IPS-NIHi7 (cell line): ENCODE data around the gene OCLN.
"Not testable (repeated sequence)": the region's sequence is repeated elsewhere in the genome, so short reads cannot be mapped to it uniquely, and the experiment has no call there.

Experiments used
- DNase-seq: peaks from one replicate; pipeline ENCODE4 v3.0.0; 2012; ENCODE audit warnings: mixed read lengths; ENCODE audit errors: extremely low spot score

OCLN gene, protein sequence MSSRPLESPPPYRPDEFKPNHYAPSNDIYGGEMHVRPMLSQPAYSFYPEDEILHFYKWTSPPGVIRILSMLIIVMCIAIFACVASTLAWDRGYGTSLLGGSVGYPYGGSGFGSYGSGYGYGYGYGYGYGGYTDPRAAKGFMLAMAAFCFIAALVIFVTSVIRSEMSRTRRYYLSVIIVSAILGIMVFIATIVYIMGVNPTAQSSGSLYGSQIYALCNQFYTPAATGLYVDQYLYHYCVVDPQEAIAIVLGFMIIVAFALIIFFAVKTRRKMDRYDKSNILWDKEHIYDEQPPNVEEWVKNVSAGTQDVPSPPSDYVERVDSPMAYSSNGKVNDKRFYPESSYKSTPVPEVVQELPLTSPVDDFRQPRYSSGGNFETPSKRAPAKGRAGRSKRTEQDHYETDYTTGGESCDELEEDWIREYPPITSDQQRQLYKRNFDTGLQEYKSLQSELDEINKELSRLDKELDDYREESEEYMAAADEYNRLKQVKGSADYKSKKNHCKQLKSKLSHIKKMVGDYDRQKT

DNA sequence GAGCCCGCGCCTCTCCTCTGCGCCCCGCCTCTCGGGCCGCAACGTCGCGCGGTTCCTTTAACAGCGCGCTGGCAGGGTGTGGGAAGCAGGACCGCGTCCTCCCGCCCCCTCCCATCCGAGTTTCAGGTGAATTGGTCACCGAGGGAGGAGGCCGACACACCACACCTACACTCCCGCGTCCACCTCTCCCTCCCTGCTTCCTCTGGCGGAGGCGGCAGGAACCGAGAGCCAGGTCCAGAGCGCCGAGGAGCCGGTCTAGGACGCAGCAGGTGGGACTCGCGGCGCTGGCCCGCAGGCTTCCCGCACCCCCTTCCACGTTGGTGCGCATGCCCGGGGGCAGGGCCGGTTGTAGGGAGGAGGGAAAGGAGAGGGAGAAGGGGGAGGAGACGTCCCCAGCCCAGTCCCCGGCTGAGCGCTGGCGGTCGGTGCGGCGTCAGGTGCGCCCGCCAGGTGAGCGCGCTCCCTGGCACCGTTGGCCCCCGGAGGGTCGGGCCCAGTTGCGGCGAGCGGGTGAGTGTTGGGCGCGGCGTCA is at the start of gene OCLN:
Gene OCLN, plus strand, starts transcription at position 400 of the 532 bp plus-strand sequence. CDS start 11,455 bp downstream, outside the sequence.
- DNase-seq: peak; percentile 93

DNA sequence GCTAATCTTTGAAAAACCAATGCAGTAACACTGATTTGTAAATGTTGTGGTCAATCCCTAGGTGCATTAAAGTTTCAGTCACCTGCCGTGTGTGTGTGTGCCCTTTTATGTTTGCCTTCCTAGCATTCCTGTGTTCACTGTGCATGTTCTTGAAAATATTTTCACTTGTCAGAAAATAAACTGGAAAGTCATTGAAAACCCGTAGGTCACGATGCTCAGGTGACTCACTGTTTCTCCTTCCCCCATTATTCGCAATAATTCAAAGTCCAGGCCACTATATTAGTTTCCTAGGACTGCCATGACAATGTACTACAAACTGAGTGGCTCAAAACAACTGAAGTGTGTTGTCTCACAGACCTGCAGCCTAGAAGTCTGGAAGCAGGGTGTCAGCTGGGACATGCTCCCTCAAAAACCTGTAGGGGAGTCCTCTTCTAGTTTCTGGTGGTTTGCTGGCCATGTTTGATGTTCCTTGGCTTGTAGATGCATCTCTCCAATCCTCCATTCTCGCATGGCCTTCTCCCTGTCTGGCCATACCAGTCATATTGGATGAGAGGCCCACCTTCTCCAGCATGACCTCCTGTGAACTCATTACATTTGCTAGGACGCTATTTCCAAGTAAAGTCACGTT is 48.3 kb upstream of the OCLN start:
- no peak for DNase-seq

DNA sequence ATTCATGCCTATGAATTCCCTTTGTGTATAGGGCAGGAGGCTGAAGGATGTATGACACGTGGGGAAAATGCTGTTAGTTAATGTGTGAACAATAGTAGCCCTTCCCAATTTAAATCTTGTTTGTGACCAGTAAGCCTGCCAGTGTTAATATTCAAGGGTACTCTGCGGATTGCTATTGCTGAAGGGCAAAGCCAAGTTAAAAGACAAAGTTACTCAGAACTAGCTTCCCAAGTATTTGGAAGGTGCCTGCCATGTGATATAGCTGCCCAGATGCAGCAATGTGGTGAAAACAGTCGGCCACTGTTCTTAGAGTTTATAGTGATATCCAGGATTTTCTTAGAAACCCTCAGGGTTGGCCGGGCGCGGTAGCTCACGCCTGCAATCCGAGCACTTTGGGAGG is 43.1 kb upstream of the OCLN start:
- DNase-seq: no peak

DNA sequence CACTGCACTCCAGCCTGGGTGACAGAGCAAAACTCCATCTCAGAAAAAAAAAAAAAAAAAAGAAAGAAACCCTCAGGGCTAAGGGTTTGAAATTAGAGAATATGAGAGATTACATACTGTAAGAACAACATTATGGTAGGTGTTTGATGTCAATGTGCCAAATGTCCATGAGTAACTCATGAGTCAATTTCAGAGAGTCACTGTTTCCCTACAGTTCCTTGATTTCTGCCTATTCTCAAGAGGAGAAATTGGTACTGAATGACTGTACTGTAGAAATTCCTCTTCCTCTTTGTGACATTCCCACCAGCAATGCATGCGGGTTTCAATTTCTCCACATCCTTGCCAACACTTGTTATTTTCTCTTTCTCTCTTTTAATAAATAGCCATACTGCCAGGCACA is 42.5 kb upstream of the OCLN start:
- DNase-seq: no peak

DNA sequence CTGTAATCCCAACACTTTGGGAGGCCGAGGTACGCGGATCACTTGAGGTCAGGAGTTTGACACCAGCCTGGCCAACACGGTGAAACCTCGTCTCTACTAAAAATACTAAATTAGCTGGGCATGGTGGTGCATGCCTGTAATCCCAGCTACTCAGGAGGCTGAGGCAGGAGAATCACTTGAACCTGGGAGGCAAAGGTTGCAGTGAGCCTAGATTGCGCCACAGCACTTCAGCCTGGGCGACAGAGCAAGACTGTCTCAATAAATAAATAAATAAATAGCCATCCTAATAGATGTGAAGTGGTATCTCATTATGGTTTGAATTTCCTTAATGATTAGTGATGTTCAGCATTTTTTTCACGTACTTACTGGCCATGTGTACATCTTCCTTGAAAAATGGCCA is 42.1 kb upstream of the OCLN start:
- DNase-seq: not testable (repeated sequence)

DNA sequence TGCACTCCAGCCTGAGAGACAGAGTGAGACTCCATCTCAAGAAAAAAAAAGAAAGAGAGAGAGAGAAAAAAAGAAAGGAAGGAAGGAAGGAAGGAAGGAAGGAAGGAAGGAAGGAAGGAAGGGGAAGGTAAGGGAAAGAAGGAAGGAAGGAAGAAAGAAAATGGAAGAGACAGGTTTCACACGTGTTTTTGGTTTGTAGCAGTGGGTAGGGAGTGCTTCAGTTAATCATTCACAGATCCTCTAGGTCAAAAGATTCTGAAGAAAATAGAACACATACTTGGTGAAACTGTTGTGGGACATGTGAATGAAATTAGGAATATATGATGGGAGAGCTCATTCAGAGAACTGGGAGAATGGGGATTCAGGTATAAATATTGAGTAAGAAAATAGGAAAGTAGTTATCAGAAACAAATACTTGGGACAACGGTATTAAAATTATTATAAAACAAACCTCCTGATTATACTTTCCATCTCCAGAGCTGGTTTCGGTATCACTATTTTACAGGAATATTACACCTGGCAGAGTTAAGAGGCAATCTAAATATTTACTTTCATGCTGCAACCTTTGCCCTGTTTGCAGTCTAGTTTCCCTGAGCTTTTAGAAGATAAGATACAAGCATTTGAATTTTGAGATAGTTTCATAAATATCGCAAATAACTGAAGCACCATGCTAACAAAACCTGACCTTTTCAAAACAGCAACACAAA is 40.5 kb upstream of the OCLN start:
- DNase-seq: no peak

DNA sequence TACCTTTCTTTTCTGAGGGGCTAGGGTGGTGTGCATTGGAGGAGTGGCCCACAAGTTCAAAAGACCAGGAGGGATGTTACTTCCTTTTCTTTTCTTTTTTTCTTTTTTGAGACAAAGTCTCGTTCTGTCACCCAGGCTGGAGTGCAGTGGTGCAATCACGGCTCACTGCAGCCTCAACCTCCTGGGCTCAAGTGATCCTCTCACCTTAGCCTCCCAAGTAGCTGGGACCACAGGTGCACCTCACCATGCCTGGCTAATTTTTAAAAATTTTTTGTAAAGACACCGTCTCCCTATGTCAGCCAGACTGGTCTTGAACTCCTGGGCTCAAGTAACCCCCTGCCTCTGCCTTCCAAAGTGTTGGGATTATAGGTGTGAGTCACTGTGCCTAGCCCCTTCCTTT is 39.1 kb upstream of the OCLN start:
- DNase-seq: not testable (repeated sequence)

DNA sequence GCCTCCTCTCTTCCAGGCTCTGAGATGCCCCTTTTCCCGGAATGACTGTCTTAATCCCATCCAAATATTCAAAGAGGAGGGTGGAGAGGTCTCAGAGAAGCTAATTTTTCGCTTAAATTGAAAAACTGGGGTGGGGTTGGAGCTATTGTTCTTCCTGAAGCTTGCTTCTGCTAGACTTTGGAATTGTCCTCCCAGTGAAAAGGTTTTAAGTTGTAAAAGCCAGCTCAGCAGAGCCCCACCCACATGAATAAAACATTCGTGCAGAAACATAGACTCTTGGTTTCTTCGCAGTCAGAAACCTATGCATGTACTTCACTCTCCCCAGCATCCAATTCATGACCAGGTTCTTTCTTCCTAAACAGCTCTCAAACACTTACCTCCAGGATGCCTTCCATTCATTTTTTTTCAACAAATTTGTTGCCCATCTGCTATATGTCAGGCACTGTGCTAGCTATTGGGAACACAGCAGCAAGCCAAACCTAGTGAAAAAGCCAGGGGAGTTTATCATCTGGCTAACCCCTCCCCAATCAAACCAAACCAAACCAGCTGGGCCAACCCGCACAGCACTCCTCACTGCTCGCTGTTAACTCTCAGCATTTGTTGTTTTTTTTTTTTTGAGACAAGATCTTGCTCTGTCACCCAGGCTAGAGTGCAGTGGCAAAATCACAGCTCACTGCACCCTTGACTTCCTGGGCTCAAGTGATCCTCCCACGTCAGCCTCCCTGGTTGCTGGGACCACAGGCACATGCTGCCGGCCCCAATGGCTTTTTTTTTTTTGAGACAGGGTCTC is 37.9 kb upstream of the OCLN start:
- no peak for DNase-seq

DNA sequence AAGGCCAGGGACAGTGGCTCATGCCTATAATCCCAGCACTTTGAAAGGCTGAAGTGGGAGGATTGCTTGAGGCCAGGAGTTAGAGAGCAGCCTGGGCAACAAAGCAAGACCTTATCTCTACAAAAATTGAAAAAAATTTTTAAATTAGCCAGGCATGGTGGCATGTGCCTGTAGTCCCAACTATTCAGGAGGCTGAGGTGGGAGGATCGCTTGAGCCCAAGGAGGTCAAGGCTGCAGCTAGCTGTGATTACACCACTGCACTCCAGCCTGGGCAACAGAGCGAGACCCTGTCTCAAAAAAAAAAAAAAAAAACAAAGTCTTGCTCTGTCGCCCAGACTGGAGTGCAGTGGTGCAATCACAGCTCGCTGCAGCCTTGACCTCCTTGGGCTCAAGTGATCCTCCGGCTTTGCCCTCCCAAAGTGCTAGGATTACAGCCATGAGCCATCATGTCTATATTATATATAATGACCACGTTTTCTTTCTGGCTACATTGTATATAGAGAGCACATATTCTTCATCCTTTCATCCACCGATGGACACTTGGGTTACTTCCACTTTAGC is 37.1 kb upstream of the OCLN start:
- DNase-seq: not testable (repeated sequence)

DNA sequence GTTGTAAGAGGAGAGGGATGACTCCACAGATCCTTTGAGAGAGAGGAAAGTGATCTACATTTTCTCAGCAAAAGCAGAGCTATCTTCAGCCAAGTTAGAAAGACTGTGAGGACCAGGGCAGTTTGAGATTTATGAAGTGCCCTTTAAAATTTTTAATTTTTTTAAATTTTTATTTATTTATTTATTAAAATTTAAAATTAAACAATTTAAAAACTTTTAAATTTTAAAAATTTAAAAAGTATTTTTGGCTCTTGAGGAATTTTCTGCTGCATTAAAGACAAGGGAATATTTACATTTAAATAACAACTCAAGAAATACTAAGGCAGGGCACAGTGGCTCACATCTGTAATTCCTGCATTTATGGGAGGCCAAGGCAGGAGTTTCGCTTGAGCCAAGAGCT is 30.4 kb upstream of the OCLN start:
- no peak for DNase-seq

DNA sequence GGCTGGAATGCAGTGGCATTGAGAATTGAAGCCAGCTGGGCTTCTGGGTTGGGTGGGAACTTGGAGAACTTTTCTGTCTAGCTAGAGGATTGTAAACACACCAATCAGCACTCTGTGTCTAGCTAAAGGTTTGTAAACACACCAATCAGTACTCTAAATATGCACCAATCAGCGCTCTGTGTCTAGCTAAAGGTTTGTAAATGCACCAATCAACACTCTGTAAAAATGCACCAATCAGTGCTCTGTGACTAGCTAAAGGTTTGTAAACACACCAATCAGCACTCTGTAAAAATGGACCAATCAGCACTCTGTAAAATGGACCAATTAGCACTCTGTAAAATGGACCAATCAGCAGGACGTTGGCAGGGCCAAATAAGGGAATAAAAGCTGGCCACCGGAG is 26.2 kb upstream of the OCLN start:
- not testable (repeated sequence) for DNase-seq

DNA sequence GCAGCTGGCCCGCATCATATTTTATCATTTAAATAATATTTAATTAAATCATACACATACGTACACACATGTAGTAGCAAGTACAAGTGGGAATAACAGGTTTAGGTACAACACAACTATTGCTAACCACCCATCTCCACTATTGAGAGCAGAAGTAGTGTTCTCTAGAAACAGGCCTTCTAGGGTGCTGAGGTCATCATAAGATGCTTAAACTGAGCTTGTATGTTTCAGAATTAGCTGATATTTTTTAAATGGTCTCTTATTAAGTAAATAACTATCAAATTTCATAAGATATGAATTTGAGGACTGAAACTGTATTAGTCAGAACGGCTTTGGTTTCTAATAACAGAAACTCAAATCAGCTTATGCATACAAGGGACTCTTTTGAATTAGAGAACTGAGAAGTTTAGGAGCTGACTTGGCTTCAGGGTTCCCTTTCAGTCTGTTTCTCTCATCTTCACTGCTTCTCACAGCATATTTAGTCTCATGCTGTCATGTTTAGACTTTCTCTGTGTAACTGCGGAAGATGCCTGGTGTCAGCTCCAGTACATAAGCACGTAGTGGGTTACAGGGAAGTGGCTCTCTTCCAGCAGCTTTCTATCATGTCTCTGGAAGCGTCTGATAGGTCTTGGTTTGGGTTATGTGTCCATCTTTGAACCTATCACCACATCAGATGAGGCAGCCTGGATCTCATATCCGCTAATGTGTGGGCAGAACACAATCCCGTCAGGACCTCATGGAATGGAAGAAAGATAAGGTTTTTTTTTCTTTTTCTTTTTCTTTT is 25.0 kb upstream of the OCLN start:
- no peak for DNase-seq

DNA sequence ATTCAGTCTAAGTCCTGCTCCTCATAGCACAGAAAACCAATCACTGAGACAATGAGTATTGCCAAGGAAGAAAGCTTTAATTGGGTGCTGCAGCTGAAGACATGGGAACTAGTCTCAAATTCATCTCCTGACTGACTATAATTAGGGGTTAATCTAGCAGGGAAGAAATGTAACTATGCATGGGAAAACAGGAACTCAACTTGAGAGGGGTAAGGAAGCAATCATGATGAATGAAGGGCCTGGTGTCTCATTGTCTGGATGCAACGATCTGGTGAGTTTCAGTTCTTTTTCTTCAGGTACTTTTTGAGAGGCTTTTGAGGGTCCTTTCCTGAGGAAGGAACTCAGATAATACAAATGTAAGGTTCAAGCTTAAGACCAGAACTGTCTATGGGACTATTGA is 24.0 kb upstream of the OCLN start:
- no peak for DNase-seq

DNA sequence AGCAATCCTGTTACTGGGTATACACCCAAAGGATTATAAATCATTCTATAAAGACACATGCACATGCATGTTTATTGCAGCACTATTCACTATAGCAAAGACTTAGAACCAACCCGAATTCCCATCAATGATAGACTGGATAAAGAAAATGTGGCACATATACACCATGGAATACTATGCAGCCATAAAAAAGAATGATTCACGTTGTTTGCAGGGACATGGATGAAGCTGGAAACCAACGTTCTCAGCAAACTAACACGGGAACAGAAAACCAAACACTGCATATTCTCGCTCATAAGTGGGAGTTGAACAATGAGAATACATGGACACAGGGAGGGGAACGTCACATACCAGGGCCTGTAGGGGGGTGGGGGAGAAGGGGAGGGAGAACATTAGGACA is 21.1 kb upstream of the OCLN start:
- not testable (repeated sequence) for DNase-seq

DNA sequence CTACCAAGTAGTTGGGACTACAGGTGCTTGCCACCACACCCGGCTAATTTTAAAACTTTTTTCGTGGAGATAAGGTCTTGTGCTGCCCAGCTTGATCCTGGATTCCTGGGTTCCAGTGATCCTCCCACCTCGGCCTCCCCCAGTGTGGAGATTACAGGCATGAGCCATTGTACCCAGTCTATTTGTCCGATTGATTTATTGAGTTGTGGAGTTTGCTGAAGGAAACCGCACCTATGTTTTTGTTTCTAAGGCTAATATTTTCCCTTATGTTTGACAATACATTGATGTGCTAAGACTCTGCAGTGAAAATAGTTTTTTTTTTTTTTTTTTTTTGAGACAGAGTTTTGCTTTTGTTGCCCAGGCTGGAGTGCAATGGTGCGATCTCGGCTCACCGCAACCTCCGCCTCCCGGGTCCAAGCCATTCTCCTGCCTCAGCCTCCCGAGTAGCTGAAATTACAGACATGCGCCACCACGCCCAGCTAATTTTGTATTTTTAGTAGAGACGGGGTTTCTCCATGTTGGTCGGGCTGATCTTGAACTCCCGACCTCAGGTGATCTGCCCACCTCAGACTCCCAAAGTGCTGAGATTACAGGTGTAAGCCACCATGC is 20.0 kb upstream of the OCLN start:
- DNase-seq: not testable (repeated sequence)

DNA sequence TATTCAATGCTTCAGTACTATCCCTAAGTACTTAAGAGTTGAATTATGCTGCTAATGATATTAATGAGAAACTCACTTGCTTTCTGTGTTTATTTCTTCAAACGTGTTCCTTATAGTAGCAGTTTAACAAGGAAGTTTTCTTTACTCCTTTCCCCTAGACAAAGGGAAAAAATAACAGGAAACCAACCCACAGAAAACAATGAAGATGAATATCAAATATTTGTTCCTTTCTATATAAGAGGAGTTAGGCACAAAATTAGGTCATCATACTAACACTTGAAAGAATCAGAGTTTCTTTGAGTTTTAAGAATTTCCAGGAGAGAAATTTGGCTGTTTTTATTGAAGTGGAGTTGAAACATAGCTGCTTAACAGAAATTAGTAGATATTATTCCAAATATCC is 15.4 kb upstream of the OCLN start:
- no peak for DNase-seq

DNA sequence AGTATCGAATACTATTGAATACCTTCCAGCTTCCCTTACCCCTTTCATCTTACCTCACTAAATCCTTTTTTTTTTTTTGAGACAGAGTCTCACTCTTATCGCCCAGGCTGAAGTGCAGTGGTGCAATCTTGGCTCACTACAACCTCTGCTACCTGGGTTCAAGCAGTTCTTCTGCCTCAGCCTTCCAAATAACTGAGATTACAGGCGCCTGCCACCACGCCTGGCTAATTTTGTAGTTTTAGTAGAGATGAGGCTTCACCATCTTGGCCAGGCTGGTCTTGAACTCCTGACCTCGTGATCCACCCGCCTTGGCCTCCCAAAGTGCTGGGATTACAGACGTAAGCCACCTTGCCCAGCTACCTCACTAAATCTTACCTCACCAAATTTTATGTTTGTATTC is 14.3 kb upstream of the OCLN start:
- DNase-seq: not testable (repeated sequence)

DNA sequence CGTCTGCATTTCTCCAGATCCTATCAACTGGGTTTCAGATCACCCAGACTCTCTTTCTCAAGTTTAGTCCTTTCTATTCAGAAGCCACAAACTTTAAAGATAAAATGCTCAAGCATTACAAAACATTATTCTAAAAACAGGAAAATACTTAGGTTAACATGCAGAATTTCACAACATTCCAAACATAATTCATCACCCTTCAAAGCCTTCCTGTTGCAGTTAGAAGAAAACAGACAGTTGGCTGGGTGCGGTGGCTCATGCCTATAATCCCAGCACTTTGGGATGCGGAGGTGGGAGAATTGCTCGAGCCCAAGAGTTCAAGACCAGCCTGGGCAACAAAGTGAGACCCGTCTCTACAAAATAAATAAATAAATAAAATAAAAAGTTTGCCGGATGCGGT is 7.7 kb upstream of the OCLN start:
- DNase-seq: no peak

DNA sequence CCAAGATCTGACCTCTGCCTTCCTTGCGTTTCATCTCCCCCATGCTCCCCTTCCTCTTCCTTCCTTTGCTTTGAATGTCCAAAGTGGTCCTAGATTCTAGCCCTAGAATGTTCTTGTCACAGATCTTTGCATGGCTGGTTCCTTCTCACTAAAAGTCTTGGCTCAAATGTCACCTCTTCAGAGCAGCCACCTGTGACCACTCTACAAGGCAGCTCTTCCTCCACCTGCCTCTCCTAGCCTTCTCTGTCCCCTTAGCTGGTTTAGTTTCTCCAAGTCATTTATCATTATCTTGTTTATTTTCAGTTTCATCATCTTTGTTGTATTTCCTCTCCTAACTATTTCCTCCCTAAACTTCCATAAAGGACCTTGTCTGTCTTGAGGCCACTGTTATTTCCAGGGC is 7.1 kb upstream of the OCLN start:
- DNase-seq: no peak

DNA sequence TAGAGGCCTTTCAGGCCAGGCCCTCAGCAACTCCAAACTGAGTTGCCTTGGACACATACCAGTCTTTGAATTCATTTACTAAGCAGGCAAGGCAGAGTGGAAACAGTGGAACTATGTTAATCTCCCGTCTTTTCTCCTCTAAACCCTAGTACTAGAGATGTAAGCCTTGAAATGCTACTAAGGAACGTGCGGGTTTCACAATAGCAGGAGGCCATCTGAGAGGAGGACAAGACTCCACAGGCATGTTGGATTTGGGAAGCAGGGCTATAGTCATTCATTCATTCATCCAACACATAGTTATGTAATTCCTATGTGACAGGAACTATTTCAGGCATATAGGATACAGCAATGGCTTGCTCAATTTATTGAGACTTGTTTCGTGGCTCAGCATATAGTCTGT is 3.3 kb upstream of the OCLN start:
- DNase-seq: no peak
